HepG2 (cell line): ENCODE results near the gene APOA1. TPM values are rescaled to one million over a fixed set of nuclear protein-coding genes. Genes with fewer than 3 reads are reported as not detected.

Experiments
- AGO1 ChIP-seq: fragments of 200-400 bp; formaldehyde crosslinking; IDR thresholded peaks from 2 replicates; pipeline ENCODE4 v1.6.1; 2017; ENCODE audit warnings: mild to moderate bottlenecking, low read depth, low read length, moderate library complexity; ENCODE audit not compliant: poor library complexity, severe bottlenecking
- CBFB ChIP-seq: sonication (generic); formaldehyde crosslinking; IDR thresholded peaks from 2 replicates; pipeline ENCODE4 v1.4.0; 2020; ENCODE audit warnings: missing genetic modification reagents
- HMG20B ChIP-seq: conservative IDR thresholded peaks from 2 replicates; pipeline ENCODE4 v1.6.1; 2016; ENCODE audit warnings: missing genetic modification reagents, missing compliant biosample characterization
- ISL2 ChIP-seq: sonication (generic); formaldehyde crosslinking; IDR thresholded peaks from 2 replicates; pipeline ENCODE4 v1.5.0; 2020; ENCODE audit warnings: missing genetic modification reagents
- MEIS1 ChIP-seq: sonication (generic); formaldehyde crosslinking; IDR thresholded peaks from 2 replicates; pipeline ENCODE4 v1.9.0; 2021; ENCODE audit warnings: mild to moderate bottlenecking, missing genetic modification reagents, moderate library complexity, borderline replicate concordance
- NFRKB ChIP-seq: fragments of 450-650 bp; IDR thresholded peaks from 2 replicates; pipeline ENCODE4 v1.6.1; 2017
- POLR2A ChIP-seq, 2 experiments: IDR thresholded peaks; 2 replicates each; pipeline ENCODE4 v1.6.1; 2011; ENCODE audit warnings: low read depth in 2 of 2, low read length in 2 of 2, mild to moderate bottlenecking in 1 of 2, moderate library complexity in 1 of 2; ENCODE audit not compliant: insufficient read depth in 1 of 2
- SKI ChIP-seq: fragments of 450-650 bp; IDR thresholded peaks from one replicate; pipeline ENCODE4 v1.6.1; 2018; ENCODE audit warnings: mild to moderate bottlenecking; ENCODE audit not compliant: partially characterized antibody
- TBX3 ChIP-seq: fragments of 450-650 bp; IDR thresholded peaks from 2 replicates; pipeline ENCODE4 v1.6.1; 2017; ENCODE audit warnings: antibody characterized with exemption, mild to moderate bottlenecking, inconsistent platforms, borderline replicate concordance
- YEATS2 ChIP-seq: sonication (generic); formaldehyde crosslinking; IDR thresholded peaks from 2 replicates; pipeline ENCODE4 v1.4.0; 2020; ENCODE audit warnings: missing genetic modification reagents, borderline replicate concordance
- ZFX ChIP-seq: sonication (generic); formaldehyde crosslinking; IDR thresholded peaks from 2 replicates; pipeline ENCODE4 v1.4.0; 2020; ENCODE audit warnings: mild to moderate bottlenecking, low read depth, missing genetic modification reagents, moderate library complexity
- ZNF484 ChIP-seq: sonication (generic); formaldehyde crosslinking; IDR thresholded peaks from 2 replicates; pipeline ENCODE4 v1.5.1; 2020; ENCODE audit warnings: mild to moderate bottlenecking, low read depth, missing genetic modification reagents, borderline replicate concordance
- ZNF775 ChIP-seq: sonication (generic); formaldehyde crosslinking; IDR thresholded peaks from 2 replicates; pipeline ENCODE4 v1.4.0; 2020; ENCODE audit warnings: missing genetic modification reagents, mild to moderate bottlenecking, moderate library complexity, borderline replicate concordance
- ZSCAN22 ChIP-seq: sonication (generic); formaldehyde crosslinking; IDR thresholded peaks from 2 replicates; pipeline ENCODE4 v1.4.0; 2020; ENCODE audit warnings: mild to moderate bottlenecking, missing genetic modification reagents
- polyA plus RNA-seq, 8 experiments: library from polyadenylated mRNA; depleted of rRNA in 3 of 8; stranded (reverse) in 7 of 8; unstranded in 1 of 8; fragments of >200 nt; fragmentation: Illumina TruSeq in 4 of 8; extraction: Trizol in 4 of 8; gene quantifications; 2 replicates each; pipeline versions ENCODE4 v1.2.1 to v1.2.3, GENCODE V29; 2011 to 2016; ENCODE audit warnings: low read depth in 4 of 8, missing spikeins in 1 of 8, mixed read lengths in 1 of 8; ENCODE audit not compliant: insufficient read depth in 1 of 8
- total RNA-seq, 5 experiments: library from RNA; depleted of rRNA; stranded (reverse); fragments of >200 nt; fragmentation: Illumina TruSeq; extraction: Trizol; gene quantifications; 2 replicates each; pipeline ENCODE4 v1.2.3, GENCODE V29; 2016; ENCODE audit warnings: low read depth in 1 of 5
- TF ChIP-seq, protein P1 (sequence below): sonication (generic); formaldehyde crosslinking; IDR thresholded peaks from 2 replicates; pipeline ENCODE4 v1.4.0; 2020; ENCODE audit warnings: mild to moderate bottlenecking, missing genetic modification reagents
- TF ChIP-seq, protein P2 (sequence below): IDR thresholded peaks from 2 replicates; pipeline ENCODE4 v1.6.1; 2016; ENCODE audit warnings: missing genetic modification reagents, missing compliant biosample characterization
- TF ChIP-seq, protein P3 (sequence below), 2 experiments: fragments of 450-650 bp in 1 of 2; sonication (generic) in 1 of 2; formaldehyde crosslinking in 1 of 2; IDR thresholded peaks; 2 replicates each; pipeline versions ENCODE4 v1.6.1 to v1.8.0; 2016 to 2022; ENCODE audit warnings: antibody characterized with exemption in 1 of 2, mild to moderate bottlenecking in 1 of 2, missing genetic modification reagents in 1 of 2

The APOA1 gene
- total and polyA plus RNA-seq, 2 of the 13 experiments (the other 11 are each of a cell fraction or from before 2014, with no cell fraction given): 1,973 to 5,485 TPM

DNA sequence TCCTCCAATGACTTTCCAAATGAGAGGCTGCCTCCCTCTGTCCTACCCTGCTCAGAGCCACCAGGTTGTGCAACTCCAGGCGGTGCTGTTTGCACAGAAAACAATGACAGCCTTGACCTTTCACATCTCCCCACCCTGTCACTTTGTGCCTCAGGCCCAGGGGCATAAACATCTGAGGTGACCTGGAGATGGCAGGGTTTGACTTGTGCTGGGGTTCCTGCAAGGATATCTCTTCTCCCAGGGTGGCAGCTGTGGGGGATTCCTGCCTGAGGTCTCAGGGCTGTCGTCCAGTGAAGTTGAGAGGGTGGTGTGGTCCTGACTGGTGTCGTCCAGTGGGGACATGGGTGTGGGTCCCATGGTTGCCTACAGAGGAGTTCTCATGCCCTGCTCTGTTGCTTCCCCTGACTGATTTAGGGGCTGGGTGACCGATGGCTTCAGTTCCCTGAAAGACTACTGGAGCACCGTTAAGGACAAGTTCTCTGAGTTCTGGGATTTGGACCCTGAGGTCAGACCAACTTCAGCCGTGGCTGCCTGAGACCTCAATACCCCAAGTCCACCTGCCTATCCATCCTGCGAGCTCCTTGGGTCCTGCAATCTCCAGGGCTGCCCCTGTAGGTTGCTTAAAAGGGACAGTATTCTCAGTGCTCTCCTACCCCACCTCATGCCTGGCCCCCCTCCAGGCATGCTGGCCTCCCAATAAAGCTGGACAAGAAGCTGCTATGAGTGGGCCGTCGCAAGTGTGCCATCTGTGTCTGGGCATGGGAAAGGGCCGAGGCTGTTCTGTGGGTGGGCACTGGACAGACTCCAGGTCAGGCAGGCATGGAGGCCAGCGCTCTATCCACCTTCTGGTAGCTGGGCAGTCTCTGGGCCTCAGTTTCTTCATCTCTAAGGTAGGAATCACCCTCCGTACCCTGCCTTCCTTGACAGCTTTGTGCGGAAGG, 4.8 kb downstream of the APOA1 start (continued):
- TF ChIP-seq SKI (peak; percentile 76), ZNF775 (CRISPR knock-in tag) (no peak), TBX3 (peak; percentile 88; the same call in 1 of the 2 replicates), ZNF484 (CRISPR knock-in tag) (no peak), CBFB (CRISPR knock-in tag) (peak; percentile 64; the same call in 1 of the 2 replicates), YEATS2 (CRISPR knock-in tag) (peak; percentile 78; the same call in 1 of the 2 replicates), ISL2 (CRISPR knock-in tag) (peak; percentile 95), NFRKB (no peak), HMG20B (CRISPR knock-in tag) (peak; percentile 97), POLR2A (IDR thresholded peaks at IDR 0.05; ENCODE audit: insufficient read depth in 1 of 2, low read depth in 2 of 2, low read length in 2 of 2) (peak in 1 of 2 experiments; percentile 51; a peak in 2 of 4 replicates), ZSCAN22 (CRISPR knock-in tag) (peak; percentile 81; the same call in 1 of the 2 replicates), ZFX (peak; percentile 72), MEIS1 (CRISPR knock-in tag) (peak; percentile 97), AGO1 (peak; percentile 91)
- TF ChIP-seq, protein P1, sequence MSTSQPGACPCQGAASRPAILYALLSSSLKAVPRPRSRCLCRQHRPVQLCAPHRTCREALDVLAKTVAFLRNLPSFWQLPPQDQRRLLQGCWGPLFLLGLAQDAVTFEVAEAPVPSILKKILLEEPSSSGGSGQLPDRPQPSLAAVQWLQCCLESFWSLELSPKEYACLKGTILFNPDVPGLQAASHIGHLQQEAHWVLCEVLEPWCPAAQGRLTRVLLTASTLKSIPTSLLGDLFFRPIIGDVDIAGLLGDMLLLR (CRISPR knock-in tag): peak; percentile 71; the same call in 1 of the 2 replicates
- TF ChIP-seq, protein P2, sequence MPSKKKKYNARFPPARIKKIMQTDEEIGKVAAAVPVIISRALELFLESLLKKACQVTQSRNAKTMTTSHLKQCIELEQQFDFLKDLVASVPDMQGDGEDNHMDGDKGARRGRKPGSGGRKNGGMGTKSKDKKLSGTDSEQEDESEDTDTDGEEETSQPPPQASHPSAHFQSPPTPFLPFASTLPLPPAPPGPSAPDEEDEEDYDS: peak; percentile 84
- TF ChIP-seq, protein P3, sequence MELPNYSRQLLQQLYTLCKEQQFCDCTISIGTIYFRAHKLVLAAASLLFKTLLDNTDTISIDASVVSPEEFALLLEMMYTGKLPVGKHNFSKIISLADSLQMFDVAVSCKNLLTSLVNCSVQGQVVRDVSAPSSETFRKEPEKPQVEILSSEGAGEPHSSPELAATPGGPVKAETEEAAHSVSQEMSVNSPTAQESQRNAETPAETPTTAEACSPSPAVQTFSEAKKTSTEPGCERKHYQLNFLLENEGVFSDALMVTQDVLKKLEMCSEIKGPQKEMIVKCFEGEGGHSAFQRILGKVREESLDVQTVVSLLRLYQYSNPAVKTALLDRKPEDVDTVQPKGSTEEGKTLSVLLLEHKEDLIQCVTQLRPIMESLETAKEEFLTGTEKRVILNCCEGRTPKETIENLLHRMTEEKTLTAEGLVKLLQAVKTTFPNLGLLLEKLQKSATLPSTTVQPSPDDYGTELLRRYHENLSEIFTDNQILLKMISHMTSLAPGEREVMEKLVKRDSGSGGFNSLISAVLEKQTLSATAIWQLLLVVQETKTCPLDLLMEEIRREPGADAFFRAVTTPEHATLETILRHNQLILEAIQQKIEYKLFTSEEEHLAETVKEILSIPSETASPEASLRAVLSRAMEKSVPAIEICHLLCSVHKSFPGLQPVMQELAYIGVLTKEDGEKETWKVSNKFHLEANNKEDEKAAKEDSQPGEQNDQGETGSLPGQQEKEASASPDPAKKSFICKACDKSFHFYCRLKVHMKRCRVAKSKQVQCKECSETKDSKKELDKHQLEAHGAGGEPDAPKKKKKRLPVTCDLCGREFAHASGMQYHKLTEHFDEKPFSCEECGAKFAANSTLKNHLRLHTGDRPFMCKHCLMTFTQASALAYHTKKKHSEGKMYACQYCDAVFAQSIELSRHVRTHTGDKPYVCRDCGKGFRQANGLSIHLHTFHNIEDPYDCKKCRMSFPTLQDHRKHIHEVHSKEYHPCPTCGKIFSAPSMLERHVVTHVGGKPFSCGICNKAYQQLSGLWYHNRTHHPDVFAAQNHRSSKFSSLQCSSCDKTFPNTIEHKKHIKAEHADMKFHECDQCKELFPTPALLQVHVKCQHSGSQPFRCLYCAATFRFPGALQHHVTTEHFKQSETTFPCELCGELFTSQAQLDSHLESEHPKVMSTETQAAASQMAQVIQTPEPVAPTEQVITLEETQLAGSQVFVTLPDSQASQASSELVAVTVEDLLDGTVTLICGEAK (IDR thresholded peaks at IDR 0.05): no peak
- TF ChIP-seq, protein P3 (CRISPR knock-in tag; IDR thresholded peaks at IDR 0.05): peak; percentile 59; the same call in 1 of the 2 replicates
